ENCODE results near the gene TTLL10. TPM values are rescaled to one million over a fixed set of nuclear protein-coding genes. Genes with fewer than 3 reads are reported as not detected.

Gene TTLL10
- polyA plus RNA-seq, 2 of the 4 experiments (the other 2 are of a cell fraction): not detected

- TF ChIP-seq, protein P1, sequence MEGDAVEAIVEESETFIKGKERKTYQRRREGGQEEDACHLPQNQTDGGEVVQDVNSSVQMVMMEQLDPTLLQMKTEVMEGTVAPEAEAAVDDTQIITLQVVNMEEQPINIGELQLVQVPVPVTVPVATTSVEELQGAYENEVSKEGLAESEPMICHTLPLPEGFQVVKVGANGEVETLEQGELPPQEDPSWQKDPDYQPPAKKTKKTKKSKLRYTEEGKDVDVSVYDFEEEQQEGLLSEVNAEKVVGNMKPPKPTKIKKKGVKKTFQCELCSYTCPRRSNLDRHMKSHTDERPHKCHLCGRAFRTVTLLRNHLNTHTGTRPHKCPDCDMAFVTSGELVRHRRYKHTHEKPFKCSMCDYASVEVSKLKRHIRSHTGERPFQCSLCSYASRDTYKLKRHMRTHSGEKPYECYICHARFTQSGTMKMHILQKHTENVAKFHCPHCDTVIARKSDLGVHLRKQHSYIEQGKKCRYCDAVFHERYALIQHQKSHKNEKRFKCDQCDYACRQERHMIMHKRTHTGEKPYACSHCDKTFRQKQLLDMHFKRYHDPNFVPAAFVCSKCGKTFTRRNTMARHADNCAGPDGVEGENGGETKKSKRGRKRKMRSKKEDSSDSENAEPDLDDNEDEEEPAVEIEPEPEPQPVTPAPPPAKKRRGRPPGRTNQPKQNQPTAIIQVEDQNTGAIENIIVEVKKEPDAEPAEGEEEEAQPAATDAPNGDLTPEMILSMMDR (IDR thresholded peaks at IDR 0.05): no peak
- TF ChIP-seq, protein P2, sequence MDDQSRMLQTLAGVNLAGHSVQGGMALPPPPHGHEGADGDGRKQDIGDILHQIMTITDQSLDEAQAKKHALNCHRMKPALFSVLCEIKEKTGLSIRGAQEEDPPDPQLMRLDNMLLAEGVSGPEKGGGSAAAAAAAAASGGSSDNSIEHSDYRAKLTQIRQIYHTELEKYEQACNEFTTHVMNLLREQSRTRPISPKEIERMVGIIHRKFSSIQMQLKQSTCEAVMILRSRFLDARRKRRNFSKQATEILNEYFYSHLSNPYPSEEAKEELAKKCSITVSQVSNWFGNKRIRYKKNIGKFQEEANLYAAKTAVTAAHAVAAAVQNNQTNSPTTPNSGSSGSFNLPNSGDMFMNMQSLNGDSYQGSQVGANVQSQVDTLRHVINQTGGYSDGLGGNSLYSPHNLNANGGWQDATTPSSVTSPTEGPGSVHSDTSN (IDR thresholded peaks at IDR 0.05): no peak
- TF ChIP-seq HDAC2 (IDR thresholded peaks at IDR 0.05): no peak
- no peak for TF ChIP-seq RNF2 (IDR thresholded peaks at IDR 0.05; ENCODE audit: borderline replicate concordance, low read depth)
- TF ChIP-seq HOXB13 (CRISPR knock-in tag; IDR thresholded peaks at IDR 0.05; ENCODE audit: low read depth): no peak
- TF ChIP-seq ESRRA (IDR thresholded peaks at IDR 0.05; ENCODE audit: borderline replicate concordance, low read length): no peak
- TF ChIP-seq POLR2AphosphoS2 (conservative IDR thresholded peaks at IDR 0.05; ENCODE audit: low read length): no peak
- TF ChIP-seq MAFK (IDR thresholded peaks at IDR 0.05; ENCODE audit: partially characterized antibody): no peak
- no peak for TF ChIP-seq NFE2L2 (conservative IDR thresholded peaks at IDR 0.05; ENCODE audit: low read length)
- TF ChIP-seq JUN (IDR thresholded peaks at IDR 0.05): no peak
- TF ChIP-seq KDM1A (IDR thresholded peaks at IDR 0.05; ENCODE audit: low read depth): no peak
These were observed 54.5 kb downstream of the TTLL10 start (continued) for GRCh38 chr1:1228187-1228586.

DNA sequence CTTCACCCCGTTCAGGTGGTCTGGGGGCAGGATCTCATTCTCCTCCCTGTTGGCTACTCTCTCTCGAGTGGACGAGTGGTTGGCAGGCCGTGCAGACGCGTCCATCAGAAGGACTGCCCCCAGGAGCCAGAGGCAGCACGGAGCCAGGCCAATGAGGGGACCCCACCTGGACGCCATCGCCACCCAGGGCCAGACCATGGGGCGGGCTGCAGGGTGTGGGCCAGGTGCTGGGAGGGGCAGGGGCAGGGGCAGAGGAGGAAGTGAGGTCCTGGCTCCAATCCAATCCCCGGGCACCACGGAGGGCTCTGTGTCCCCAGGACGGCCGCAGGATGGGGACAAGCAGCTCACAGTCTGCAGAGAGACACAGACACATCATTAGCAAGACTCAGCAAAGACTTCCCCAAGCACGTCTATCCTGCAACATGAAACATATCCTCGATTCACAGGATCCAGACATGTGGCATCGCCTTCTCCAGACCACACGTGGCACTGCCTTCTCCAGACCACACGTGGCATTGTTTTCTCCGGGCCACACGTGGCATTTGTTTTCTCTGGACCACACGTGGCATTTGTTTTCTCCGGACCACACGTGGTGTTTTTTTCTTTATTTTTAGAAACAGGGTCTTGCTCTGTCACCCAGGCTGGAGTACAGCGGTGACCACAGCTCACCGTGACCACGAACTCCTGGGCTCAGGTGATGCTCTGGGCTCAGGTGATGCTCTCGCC lies 55.1 kb downstream of the TTLL10 start:
- Histone ChIP-seq H3K4me2 (no peak overlapping the region), H3K4me1 (peaks cover 18% of the 10 kb centered on the region; the same call in 2 of the 3 replicates), H3K4me3 (no peak overlapping the region), H3K9me3 (no peaks in the 10 kb centered on the region), H3K27ac (no peak overlapping the region)
- TF ChIP-seq FOSL2 (IDR thresholded peaks at IDR 0.05) (no peak), FOSL2 (CRISPR knock-in tag; IDR thresholded peaks at IDR 0.05) (no peak), E2F6 (IDR thresholded peaks at IDR 0.05; ENCODE audit: borderline replicate concordance, low read depth) (no peak), RFX5 (IDR thresholded peaks at IDR 0.05) (no peak), HOXB13 (CRISPR knock-in tag; IDR thresholded peaks at IDR 0.05; ENCODE audit: low read depth) (no peak), RARB (CRISPR knock-in tag; IDR thresholded peaks at IDR 0.05) (no peak), MAX (IDR thresholded peaks at IDR 0.05) (no peak), ZNF302 (CRISPR knock-in tag; IDR thresholded peaks at IDR 0.05) (no peak), PHF8 (IDR thresholded peaks at IDR 0.05; ENCODE audit: borderline replicate concordance, low read depth) (no peak), KDM5A (IDR thresholded peaks at IDR 0.05) (no peak), POLR2A (IDR thresholded peaks at IDR 0.05; ENCODE audit: low read length) (no peak)
- TF ChIP-seq, protein P3, sequence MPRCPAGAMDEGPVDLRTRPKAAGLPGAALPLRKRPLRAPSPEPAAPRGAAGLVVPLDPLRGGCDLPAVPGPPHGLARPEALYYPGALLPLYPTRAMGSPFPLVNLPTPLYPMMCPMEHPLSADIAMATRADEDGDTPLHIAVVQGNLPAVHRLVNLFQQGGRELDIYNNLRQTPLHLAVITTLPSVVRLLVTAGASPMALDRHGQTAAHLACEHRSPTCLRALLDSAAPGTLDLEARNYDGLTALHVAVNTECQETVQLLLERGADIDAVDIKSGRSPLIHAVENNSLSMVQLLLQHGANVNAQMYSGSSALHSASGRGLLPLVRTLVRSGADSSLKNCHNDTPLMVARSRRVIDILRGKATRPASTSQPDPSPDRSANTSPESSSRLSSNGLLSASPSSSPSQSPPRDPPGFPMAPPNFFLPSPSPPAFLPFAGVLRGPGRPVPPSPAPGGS (IDR thresholded peaks at IDR 0.05): no peak
- TF ChIP-seq, protein P2 (IDR thresholded peaks at IDR 0.05): no peak
- CTCF ChIA-PET: interaction anchor here (1.6 kb wide), 1 partner anchor 16 kb away, joined by 4 read pairs; no protein-coding TSS in a partner anchor
- DNase-seq (ENCODE audit: low read depth in 1 of 2, low spot score in 1 of 2): no peak
- no peak for FAIRE-seq
- ATAC-seq: no peak
- POLR2A ChIA-PET: no interaction called here
- WGBS (ENCODE audit: missing lambda C conversion rate): 95% methylated on average over 22 of the region's 28 CpGs
